ENCODE measurements around the gene SMCHD1.
"Not testable (repeated sequence)": the region's sequence is repeated elsewhere in the genome, so short reads cannot be mapped to it uniquely, and the experiment has no call there.

GRCh38 chr18:2837290-2837689 is 181.8 kb downstream of the SMCHD1 start:
- not testable (repeated sequence) for TF ChIP-seq POLR2A (IDR thresholded peaks at IDR 0.05)
- TF ChIP-seq, protein P1, sequence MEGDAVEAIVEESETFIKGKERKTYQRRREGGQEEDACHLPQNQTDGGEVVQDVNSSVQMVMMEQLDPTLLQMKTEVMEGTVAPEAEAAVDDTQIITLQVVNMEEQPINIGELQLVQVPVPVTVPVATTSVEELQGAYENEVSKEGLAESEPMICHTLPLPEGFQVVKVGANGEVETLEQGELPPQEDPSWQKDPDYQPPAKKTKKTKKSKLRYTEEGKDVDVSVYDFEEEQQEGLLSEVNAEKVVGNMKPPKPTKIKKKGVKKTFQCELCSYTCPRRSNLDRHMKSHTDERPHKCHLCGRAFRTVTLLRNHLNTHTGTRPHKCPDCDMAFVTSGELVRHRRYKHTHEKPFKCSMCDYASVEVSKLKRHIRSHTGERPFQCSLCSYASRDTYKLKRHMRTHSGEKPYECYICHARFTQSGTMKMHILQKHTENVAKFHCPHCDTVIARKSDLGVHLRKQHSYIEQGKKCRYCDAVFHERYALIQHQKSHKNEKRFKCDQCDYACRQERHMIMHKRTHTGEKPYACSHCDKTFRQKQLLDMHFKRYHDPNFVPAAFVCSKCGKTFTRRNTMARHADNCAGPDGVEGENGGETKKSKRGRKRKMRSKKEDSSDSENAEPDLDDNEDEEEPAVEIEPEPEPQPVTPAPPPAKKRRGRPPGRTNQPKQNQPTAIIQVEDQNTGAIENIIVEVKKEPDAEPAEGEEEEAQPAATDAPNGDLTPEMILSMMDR (IDR thresholded peaks at IDR 0.05) = not testable (repeated sequence)

Measured in prostate gland (tissue), 2 donors.